NCI-H345 treated with DMSO at 0.1 percent for 48 hours (cell line): ENCODE data around the gene PADI4.
A peak's percentile ranks its signal among the peaks of the same experiment; 100 is the strongest.
"Not testable (repeated sequence)": the region's sequence is repeated elsewhere in the genome, so short reads cannot be mapped to it uniquely, and the experiment has no call there.

Source experiments
- DNase-seq: peaks from one replicate; lab custom pipeline; 2025; ENCODE audit not compliant: unreplicated experiment; lab: John Stamatoyannopoulos, UW

Gene PADI4

GRCh38 chr1:17310068-17310640 is 2.2 kb downstream of the PADI4 start:
- DNase-seq: no peak

GRCh38 chr1:17313530-17314309 is 5.7 kb downstream of the PADI4 start:
- DNase-seq: no peak

- no peak for DNase-seq
These were observed 6.5 kb downstream of the PADI4 start for GRCh38 chr1:17314491-17314971.

- no peak for DNase-seq
These were observed 7.6 kb downstream of the PADI4 start for GRCh38 chr1:17315542-17316130.

GRCh38 chr1:17316704-17317103 is 8.7 kb downstream of the PADI4 start:
- DNase-seq: no peak

- DNase-seq: no peak
These were observed 10.3 kb downstream of the PADI4 start for GRCh38 chr1:17318262-17318661.

- no peak for DNase-seq
These were observed 11.8 kb downstream of the PADI4 start for GRCh38 chr1:17319561-17320350.

- DNase-seq: not testable (repeated sequence)
These were observed 13.9 kb downstream of the PADI4 start for GRCh38 chr1:17321857-17322390.

- DNase-seq: no peak
These were observed 20.9 kb downstream of the PADI4 start for GRCh38 chr1:17328855-17329254.

GRCh38 chr1:17329610-17330009 is 21.6 kb downstream of the PADI4 start:
- no peak for DNase-seq

- DNase-seq: no peak
These were observed 22.9 kb downstream of the PADI4 start for GRCh38 chr1:17330856-17331255.

- no peak for DNase-seq
These were observed 25.1 kb downstream of the PADI4 start for GRCh38 chr1:17333081-17333480.

- peak; percentile 8 for DNase-seq
These were observed 28.1 kb downstream of the PADI4 start for GRCh38 chr1:17335821-17336710.

- DNase-seq: peak; percentile 16
These were observed 30.9 kb downstream of the PADI4 start for GRCh38 chr1:17338706-17339493.

- no peak for DNase-seq
These were observed 31.5 kb downstream of the PADI4 start for GRCh38 chr1:17339521-17339920.

GRCh38 chr1:17340358-17340757 is 32.4 kb downstream of the PADI4 start:
- DNase-seq: no peak

- DNase-seq: no peak
These were observed 34.0 kb downstream of the PADI4 start for GRCh38 chr1:17342014-17342441.

GRCh38 chr1:17345506-17345905 is 37.5 kb downstream of the PADI4 start:
- DNase-seq: not testable (repeated sequence)

GRCh38 chr1:17346046-17346789 is 38.2 kb downstream of the PADI4 start:
- DNase-seq: no peak
